GM12878 (cell line): Measurements from ENCODE around the gene DCAF17. TPM values are rescaled to one million over a fixed set of nuclear protein-coding genes. Genes with fewer than 3 reads are reported as not detected.

Source experiments
- GABPA ChIP-seq: IDR thresholded peaks from 2 replicates; pipeline ENCODE4 v1.6.1; 2014; ENCODE audit warnings: antibody characterized with exemption, low read depth, mild to moderate bottlenecking, inconsistent platforms
- MYC ChIP-seq: IDR thresholded peaks from 2 replicates; pipeline ENCODE4 v1.6.1; 2011; ENCODE audit warnings: mild to moderate bottlenecking, low read length, moderate library complexity, inconsistent platforms; ENCODE audit not compliant: insufficient read depth, insufficient replicate concordance, insufficient read length, severe bottlenecking
- RB1 ChIP-seq: fragments of 450-650 bp; formaldehyde crosslinking; IDR thresholded peaks from 2 replicates; pipeline ENCODE4 v1.6.1; 2017; ENCODE audit warnings: mild to moderate bottlenecking, borderline replicate concordance
- polyA plus RNA-seq, 11 experiments: library from polyadenylated mRNA; depleted of rRNA in 4 of 11; unstranded in 6 of 11; stranded (reverse) in 5 of 11; fragments of >200 nt; fragmentation: Nextera tagmentation in 4 of 11; fragmentation: Illumina TruSeq in 1 of 11; extraction: Ambion mirVana in 4 of 11; extraction: Trizol in 1 of 11; gene quantifications; 1 replicate in 1 of 11; 2 replicates in 10 of 11; pipeline versions ENCODE4 v1.2.1 to v1.2.3, GENCODE V29; 2011 to 2016; ENCODE audit warnings: inconsistent platforms in 2 of 11, missing spikeins in 2 of 11, low read depth in 1 of 11
- total RNA-seq, 4 experiments: library from RNA; depleted of rRNA in 3 of 4; stranded (reverse); fragments of >200 nt in 3 of 4; fragmentation: Illumina TruSeq in 1 of 4; extraction: Trizol in 1 of 4; gene quantifications; 2 replicates each; pipeline versions ENCODE4 v1.2.1 to v1.2.3, GENCODE V29; 2013 to 2021
- TF ChIP-seq, protein P1 (sequence below): IDR thresholded peaks from 2 replicates; pipeline ENCODE4 v1.6.1; 2011; ENCODE audit warnings: borderline replicate concordance, low read depth, mild to moderate bottlenecking, moderate library complexity, low read length; ENCODE audit not compliant: insufficient read depth, poor library complexity, severe bottlenecking
- TF ChIP-seq, protein P2 (sequence below): fragments of 450-650 bp; IDR thresholded peaks from 2 replicates; pipeline ENCODE4 v1.6.1; 2017; ENCODE audit warnings: mild to moderate bottlenecking, low read depth, inconsistent platforms; ENCODE audit not compliant: poor library complexity, severe bottlenecking
- TF ChIP-seq, protein P3 (sequence below): IDR thresholded peaks from 2 replicates; pipeline ENCODE4 v1.6.1; 2012; ENCODE audit warnings: low read depth, low read length, improper control_type of control experiment

The DCAF17 gene
- total and polyA plus RNA-seq, 10 of the 15 experiments (the other 5 are each of a cell fraction or from before 2014, with no cell fraction given), result 5.2 to 32.9 (median 23.4) TPM

DNA sequence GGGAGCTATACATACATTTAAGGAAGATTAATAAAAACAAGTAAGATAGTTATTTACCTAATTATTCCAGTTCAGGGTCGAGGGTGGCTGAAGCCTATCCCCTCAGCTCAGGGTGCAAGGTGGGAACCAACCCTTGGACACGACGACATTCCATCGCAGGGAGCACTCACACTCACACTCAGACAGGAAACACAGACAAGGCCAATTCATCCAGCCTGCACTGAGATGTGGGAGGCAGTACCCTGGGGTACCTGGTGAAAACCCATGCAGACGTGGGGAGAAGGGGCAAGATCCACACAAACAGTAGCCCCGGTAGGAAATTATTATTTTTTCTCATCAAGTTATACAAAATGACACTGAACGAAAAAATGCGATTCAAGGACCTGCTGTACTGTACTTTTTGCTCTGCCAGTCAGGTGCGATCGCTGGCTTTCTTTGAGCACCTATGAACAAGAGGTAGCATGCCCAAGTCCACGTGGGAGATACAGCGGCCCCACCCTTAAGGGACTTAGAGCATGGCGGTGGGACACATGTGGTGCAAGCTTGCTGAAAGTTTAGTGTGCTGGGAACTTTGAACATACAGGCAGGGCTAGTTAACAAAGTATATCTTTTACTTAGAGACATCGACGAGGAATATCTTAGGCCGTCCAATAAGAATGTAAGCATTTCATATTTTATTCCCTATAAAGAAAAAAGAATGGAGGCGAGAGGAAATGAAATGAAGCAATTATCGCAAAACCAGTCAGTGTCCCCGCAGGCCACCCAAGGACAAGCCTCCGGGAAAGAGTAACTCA lies 860 bp upstream of the DCAF17 start (continued):
- TF ChIP-seq, protein P1, sequence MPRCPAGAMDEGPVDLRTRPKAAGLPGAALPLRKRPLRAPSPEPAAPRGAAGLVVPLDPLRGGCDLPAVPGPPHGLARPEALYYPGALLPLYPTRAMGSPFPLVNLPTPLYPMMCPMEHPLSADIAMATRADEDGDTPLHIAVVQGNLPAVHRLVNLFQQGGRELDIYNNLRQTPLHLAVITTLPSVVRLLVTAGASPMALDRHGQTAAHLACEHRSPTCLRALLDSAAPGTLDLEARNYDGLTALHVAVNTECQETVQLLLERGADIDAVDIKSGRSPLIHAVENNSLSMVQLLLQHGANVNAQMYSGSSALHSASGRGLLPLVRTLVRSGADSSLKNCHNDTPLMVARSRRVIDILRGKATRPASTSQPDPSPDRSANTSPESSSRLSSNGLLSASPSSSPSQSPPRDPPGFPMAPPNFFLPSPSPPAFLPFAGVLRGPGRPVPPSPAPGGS, result peak; percentile 11
- TF ChIP-seq, protein P2, sequence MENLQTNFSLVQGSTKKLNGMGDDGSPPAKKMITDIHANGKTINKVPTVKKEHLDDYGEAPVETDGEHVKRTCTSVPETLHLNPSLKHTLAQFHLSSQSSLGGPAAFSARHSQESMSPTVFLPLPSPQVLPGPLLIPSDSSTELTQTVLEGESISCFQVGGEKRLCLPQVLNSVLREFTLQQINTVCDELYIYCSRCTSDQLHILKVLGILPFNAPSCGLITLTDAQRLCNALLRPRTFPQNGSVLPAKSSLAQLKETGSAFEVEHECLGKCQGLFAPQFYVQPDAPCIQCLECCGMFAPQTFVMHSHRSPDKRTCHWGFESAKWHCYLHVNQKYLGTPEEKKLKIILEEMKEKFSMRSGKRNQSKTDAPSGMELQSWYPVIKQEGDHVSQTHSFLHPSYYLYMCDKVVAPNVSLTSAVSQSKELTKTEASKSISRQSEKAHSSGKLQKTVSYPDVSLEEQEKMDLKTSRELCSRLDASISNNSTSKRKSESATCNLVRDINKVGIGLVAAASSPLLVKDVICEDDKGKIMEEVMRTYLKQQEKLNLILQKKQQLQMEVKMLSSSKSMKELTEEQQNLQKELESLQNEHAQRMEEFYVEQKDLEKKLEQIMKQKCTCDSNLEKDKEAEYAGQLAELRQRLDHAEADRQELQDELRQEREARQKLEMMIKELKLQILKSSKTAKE, result peak; percentile 60
- TF ChIP-seq, protein P3, sequence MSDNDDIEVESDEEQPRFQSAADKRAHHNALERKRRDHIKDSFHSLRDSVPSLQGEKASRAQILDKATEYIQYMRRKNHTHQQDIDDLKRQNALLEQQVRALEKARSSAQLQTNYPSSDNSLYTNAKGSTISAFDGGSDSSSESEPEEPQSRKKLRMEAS, result peak; percentile 85
- TF ChIP-seq GABPA (no peak), MYC (peak; percentile 0), RB1 (no peak)
- TF ChIP-seq, all 136 proteins: peak for 15
